Caco-2 (cell line): Measurements from ENCODE around the gene ZNF274. TPM values are rescaled to one million over a fixed set of nuclear protein-coding genes. Genes with fewer than 3 reads are reported as not detected.

Experiments used
- BruUV-seq: library from RNA; stranded (reverse); fragments of 400-500 nt; replicated peaks from 2 replicates; lab custom pipeline; 2021; lab: Mats Ljungman, UMichigan
- CTCF ChIA-PET: fragments of 300-600 bp; sonication (Branson Sonifier 250); formaldehyde crosslinking; loops from one replicate; lab custom pipeline; 2022; ENCODE audit warnings: antibody characterized with exemption; lab: Charles Lee
- POLR2A ChIA-PET: fragments of 300-600 bp; sonication (Branson Sonifier 250); formaldehyde crosslinking; loops from one replicate; lab custom pipeline; 2022; ENCODE audit warnings: antibody characterized with exemption; lab: Charles Lee
- DNase-seq, 2 experiments: peaks; one replicate each; pipeline versions ENCODE4 v3.0.0 to v3.0.0-alpha.2; 2020 to 2022
- H3K27me3 ChIP-seq: replicated peaks from 2 replicates; pipeline ENCODE4 v1.6.0; 2011; ENCODE audit warnings: low read length; ENCODE audit not compliant: control insufficient read depth, insufficient read depth
- H3K36me3 ChIP-seq: 2 replicates; pipeline ENCODE4 v1.5.1; 2011; ENCODE audit warnings: low read length; ENCODE audit not compliant: control insufficient read depth, insufficient read depth
- H3K4me1 ChIP-seq: fragments of 250-450 bp; sonication (Bioruptor Pico); 2 replicates; pipeline ENCODE4 v1.5.1; 2020; ENCODE audit warnings: mild to moderate bottlenecking
- H3K4me3 ChIP-seq: 2 replicates; pipeline ENCODE4 v1.5.1; 2011; ENCODE audit warnings: low read depth, mild to moderate bottlenecking, control low read depth, low read length
- H3K9me3 ChIP-seq: fragments of 250-450 bp; sonication (Bioruptor Pico); 2 replicates; pipeline ENCODE4 v1.5.1; 2020; ENCODE audit warnings: mild to moderate bottlenecking, moderate library complexity
- H3K27ac Mint-ChIP-seq: one replicate; pipeline ENCODE4 v1.8.0; 2022; ENCODE audit warnings: mixed read lengths; ENCODE audit not compliant: unreplicated experiment
- H3K27me3 Mint-ChIP-seq: one replicate; pipeline ENCODE4 v1.8.0; 2022; ENCODE audit warnings: mixed read lengths; ENCODE audit not compliant: insufficient read depth, unreplicated experiment
- H3K36me3 Mint-ChIP-seq: one replicate; pipeline ENCODE4 v1.8.0; 2022; ENCODE audit warnings: mild to moderate bottlenecking, mixed read lengths; ENCODE audit not compliant: insufficient read depth, unreplicated experiment
- H3K4me1 Mint-ChIP-seq: one replicate; pipeline ENCODE4 v1.8.0; 2022; ENCODE audit warnings: low read depth, mixed read lengths; ENCODE audit not compliant: unreplicated experiment
- H3K4me3 Mint-ChIP-seq: one replicate; pipeline ENCODE4 v1.8.0; 2022; ENCODE audit warnings: mild to moderate bottlenecking, moderate library complexity, mixed read lengths; ENCODE audit not compliant: unreplicated experiment
- H3K9me3 Mint-ChIP-seq: one replicate; pipeline ENCODE4 v1.8.0; 2022; ENCODE audit warnings: mixed read lengths; ENCODE audit not compliant: unreplicated experiment
- intact Hi-C: fragments of 100-400 bp; cut with micrococcal nuclease; formaldehyde crosslinking; loops from one replicate; pipeline ENCODE4 v1.10.0; 2022; ENCODE audit not compliant: unreplicated experiment
- total RNA-seq: library from RNA; stranded (reverse); gene quantifications from 2 replicates; pipeline ENCODE4 v1.2.3, GENCODE V29; 2022
- TF ChIP-seq, protein P1 (sequence below), 2 experiments: fragments of 200-600 bp in 1 of 2; IDR thresholded peaks; 1 replicate in 1 of 2; 2 replicates in 1 of 2; pipeline versions ENCODE4 v1.5.1 to v1.8.0; 2011 to 2022; ENCODE audit warnings: antibody characterized with exemption in 1 of 2, control low read depth in 1 of 2, inconsistent platforms in 1 of 2, low read depth in 1 of 2, low read length in 1 of 2, mild to moderate bottlenecking in 1 of 2, moderate library complexity in 1 of 2; ENCODE audit not compliant: insufficient read depth in 1 of 2, severe bottlenecking in 1 of 2, unreplicated experiment in 1 of 2

The ZNF274 gene
- total RNA-seq, 1 experiment from 2014 or later: 19.9 TPM

DNA sequence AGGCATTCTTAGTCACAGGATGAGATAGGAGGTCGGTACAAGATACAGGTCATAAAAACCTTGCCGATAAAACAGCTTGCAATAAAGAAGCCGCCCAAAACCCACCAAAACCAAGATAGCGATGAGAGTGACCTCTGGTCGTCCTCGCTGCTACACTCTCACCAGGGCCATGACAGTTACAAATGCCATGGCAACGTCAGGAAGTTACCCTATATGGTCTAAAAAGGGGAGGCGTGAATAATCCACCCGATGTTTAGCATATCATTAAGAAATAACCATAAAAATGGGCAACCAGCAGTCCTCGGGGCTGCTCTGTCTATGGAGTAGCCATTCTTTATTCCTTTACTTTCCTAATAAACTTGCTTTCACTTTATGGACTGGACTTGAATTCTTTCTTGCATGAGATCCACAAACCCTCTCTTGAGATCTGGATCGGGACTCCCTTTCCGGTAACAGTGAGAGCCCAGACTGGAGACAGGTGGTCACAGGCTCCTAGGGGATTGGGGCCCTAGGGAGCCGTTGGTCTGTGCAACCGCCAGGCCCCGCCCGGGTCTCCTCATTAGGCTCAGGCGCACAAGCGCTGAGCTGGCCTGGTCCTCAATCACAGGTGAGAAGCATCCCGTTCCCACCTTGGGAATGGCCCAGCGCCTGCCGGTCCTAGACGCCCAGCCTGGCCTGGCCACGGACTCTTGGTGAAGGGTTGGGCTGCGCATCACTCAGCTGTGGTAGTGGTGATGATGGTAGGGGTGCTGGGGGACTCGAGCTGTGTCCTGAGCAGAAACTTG, 34.9 kb downstream of the ZNF274 start:
- intact Hi-C loops: no loop called here
- Mint-ChIP-seq H3K9me3 (peaks cover 51% of the 10 kb centered on the region), H3K4me3 (no peak overlapping the region), H3K27me3 (no peaks in the 10 kb centered on the region), H3K36me3 (peaks cover 13% of the 10 kb centered on the region), H3K27ac (no peak overlapping the region), H3K4me1 (no peaks in the 10 kb centered on the region)
- no peaks in the 10 kb centered on the region for H3K27me3 ChIP-seq
- no peak overlapping the region for H3K4me3 ChIP-seq
- CTCF ChIA-PET: no interaction called here
- H3K9me3 ChIP-seq: peaks cover 62% of the 10 kb centered on the region
- no peak for DNase-seq
- no peaks in the 10 kb centered on the region for H3K4me1 ChIP-seq
- POLR2A ChIA-PET: no interaction called here
- TF ChIP-seq, protein P1, sequence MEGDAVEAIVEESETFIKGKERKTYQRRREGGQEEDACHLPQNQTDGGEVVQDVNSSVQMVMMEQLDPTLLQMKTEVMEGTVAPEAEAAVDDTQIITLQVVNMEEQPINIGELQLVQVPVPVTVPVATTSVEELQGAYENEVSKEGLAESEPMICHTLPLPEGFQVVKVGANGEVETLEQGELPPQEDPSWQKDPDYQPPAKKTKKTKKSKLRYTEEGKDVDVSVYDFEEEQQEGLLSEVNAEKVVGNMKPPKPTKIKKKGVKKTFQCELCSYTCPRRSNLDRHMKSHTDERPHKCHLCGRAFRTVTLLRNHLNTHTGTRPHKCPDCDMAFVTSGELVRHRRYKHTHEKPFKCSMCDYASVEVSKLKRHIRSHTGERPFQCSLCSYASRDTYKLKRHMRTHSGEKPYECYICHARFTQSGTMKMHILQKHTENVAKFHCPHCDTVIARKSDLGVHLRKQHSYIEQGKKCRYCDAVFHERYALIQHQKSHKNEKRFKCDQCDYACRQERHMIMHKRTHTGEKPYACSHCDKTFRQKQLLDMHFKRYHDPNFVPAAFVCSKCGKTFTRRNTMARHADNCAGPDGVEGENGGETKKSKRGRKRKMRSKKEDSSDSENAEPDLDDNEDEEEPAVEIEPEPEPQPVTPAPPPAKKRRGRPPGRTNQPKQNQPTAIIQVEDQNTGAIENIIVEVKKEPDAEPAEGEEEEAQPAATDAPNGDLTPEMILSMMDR (IDR thresholded peaks at IDR 0.05; ENCODE audit: insufficient read depth in 1 of 2, low read depth in 1 of 2, low read length in 1 of 2, severe bottlenecking in 1 of 2, unreplicated experiment in 1 of 2): no peak
- BruUV-seq: no TSS peak
- no peaks in the 10 kb centered on the region for H3K36me3 ChIP-seq

DNA sequence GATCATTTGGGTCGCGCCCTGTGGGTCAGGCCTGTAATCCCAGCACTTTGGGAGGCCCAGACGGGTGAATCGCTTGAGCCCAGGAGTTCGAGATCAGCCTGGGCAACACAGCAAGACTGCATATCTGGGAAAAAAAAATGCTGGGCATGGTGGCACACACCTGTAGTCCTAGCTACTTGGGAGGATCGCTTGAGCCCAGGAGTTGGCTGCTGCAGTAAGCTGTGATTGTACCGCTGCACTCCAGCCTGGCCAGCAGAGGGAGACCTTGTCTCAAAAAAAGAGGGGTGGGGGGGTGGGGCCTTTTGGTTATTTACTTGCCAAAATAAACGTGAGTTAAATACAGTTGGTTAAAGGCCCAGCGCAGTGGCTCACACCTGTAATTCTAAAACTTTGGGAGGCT, 36.0 kb downstream of the ZNF274 start:
- peaks cover 58% of the 10 kb centered on the region for H3K9me3 ChIP-seq
- POLR2A ChIA-PET: no interaction called here
- H3K4me1 Mint-ChIP-seq: no peaks in the 10 kb centered on the region
- no peaks in the 10 kb centered on the region for H3K27me3 ChIP-seq
- peaks cover 43% of the 10 kb centered on the region for H3K9me3 Mint-ChIP-seq
- no peak overlapping the region for H3K27ac Mint-ChIP-seq
- intact Hi-C loops: no loop called here
- no peak overlapping the region for H3K4me3 ChIP-seq
- DNase-seq: peak in 1 of 2 experiments; percentile 15
- H3K4me3 Mint-ChIP-seq: no peak overlapping the region
- TF ChIP-seq, protein P1 (IDR thresholded peaks at IDR 0.05; ENCODE audit: insufficient read depth in 1 of 2, low read depth in 1 of 2, low read length in 1 of 2, severe bottlenecking in 1 of 2, unreplicated experiment in 1 of 2): no peak
- H3K36me3 Mint-ChIP-seq: peaks cover 4% of the 10 kb centered on the region
- no peaks in the 10 kb centered on the region for H3K4me1 ChIP-seq
- no peaks in the 10 kb centered on the region for H3K36me3 ChIP-seq
- CTCF ChIA-PET: interaction anchor here (0.6 kb wide), 2 partner anchors 151 to 306 kb away, joined by 4 to 8 read pairs; no protein-coding TSS in a partner anchor
- no peaks in the 10 kb centered on the region for H3K27me3 Mint-ChIP-seq
- BruUV-seq: no TSS peak

DNA sequence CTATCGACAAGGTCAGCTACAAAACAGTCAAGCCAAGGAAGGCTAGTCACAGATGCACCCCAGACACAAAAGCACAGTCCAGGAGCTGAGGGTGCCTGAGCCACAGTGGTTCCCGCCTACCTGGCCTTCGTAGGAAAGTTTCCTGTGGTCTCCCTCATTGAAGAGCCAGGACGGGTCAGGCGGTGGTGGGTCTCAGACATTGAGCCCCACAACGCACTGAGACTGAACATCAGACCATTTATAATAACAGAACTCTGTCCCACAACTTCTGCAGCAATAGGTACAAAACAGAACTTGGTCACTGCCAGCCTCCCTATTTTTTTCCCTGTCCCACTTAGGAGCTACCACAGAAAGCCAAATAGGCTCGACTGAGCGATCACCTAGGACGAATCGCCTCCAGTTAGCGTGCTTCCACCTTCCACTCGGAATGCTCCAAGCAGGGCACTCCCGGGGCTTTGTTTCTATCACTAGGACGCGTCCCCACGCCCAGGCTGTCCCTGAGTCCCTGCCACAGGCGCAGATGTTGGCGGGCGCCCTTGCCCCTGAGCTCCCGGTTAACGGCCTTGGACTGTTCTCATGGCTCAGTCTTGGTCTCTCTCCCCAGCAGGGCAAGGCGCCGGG, 45.2 kb downstream of the ZNF274 start:
- Mint-ChIP-seq H3K27me3 (no peaks in the 10 kb centered on the region), H3K27ac (peak overlapping the region; percentile 99), H3K36me3 (peaks cover 57% of the 10 kb centered on the region), H3K4me1 (peaks cover 7% of the 10 kb centered on the region), H3K9me3 (peaks cover 35% of the 10 kb centered on the region), H3K4me3 (peak overlapping the region; percentile 96)
- TF ChIP-seq, protein P1 (IDR thresholded peaks at IDR 0.05; ENCODE audit: insufficient read depth in 1 of 2, low read depth in 1 of 2, low read length in 1 of 2, severe bottlenecking in 1 of 2, unreplicated experiment in 1 of 2): no peak
- POLR2A ChIA-PET: interaction anchor here (0.6 to 1.0 kb wide), 2 partner anchors 20 to 45 kb away, joined by 3 to 5 read pairs; partner anchors contain the start of gene ZNF274
- Histone ChIP-seq H3K4me3 (peak overlapping the region; percentile 66), H3K9me3 (peaks cover 38% of the 10 kb centered on the region), H3K36me3 (peaks cover 19% of the 10 kb centered on the region), H3K27me3 (no peaks in the 10 kb centered on the region), H3K4me1 (peaks cover 5% of the 10 kb centered on the region; the same call in 1 of the 2 replicates)
- TSS peak; percentile 91 for BruUV-seq
- CTCF ChIA-PET: no interaction called here
- intact Hi-C loops: loop anchor here (2.0 to 10.0 kb wide), 3 partner anchors 45 to 77 kb away; partner anchors contain the start of genes ERVK3-1, ZNF274 and ZNF8
- peak in 1 of 2 experiments; percentile 12 for DNase-seq
